Mesothelial cell of epicardium (in vitro differentiated cells): Measurements from ENCODE around the gene ECI2. TPM values are rescaled to one million over a fixed set of nuclear protein-coding genes. Genes with fewer than 3 reads are reported as not detected.

Source experiments
- DNase-seq, 2 experiments: peaks; one replicate each; pipeline ENCODE4 v3.0.0; 2021; ENCODE audit warnings: low spot score in 2 of 2; ENCODE audit not compliant: unreplicated experiment in 2 of 2
- H3K27ac Mint-ChIP-seq: 2 replicates; pipeline ENCODE4 v1.8.0; 2021; ENCODE audit warnings: mixed read lengths
- H3K27me3 Mint-ChIP-seq: 2 replicates; pipeline ENCODE4 v1.8.0; 2021; ENCODE audit warnings: low read depth, mixed read lengths
- H3K36me3 Mint-ChIP-seq: 2 replicates; pipeline ENCODE4 v1.8.0; 2021; ENCODE audit warnings: mixed read lengths
- H3K4me1 Mint-ChIP-seq: 2 replicates; pipeline ENCODE4 v1.8.0; 2021; ENCODE audit warnings: mixed read lengths
- H3K4me3 Mint-ChIP-seq: 2 replicates; pipeline ENCODE4 v1.8.0; 2021; ENCODE audit warnings: mild to moderate bottlenecking, moderate library complexity, mixed read lengths
- H3K9me3 Mint-ChIP-seq: 2 replicates; pipeline ENCODE4 v1.8.0; 2021; ENCODE audit warnings: mixed read lengths
- total RNA-seq: library from RNA; stranded (reverse); gene quantifications from 3 replicates; pipeline ENCODE4 v1.2.1, GENCODE V29; 2021
- TF ChIP-seq, protein P1 (sequence below): fragments of 200-600 bp; sonication (generic); IDR thresholded peaks from one replicate; pipeline ENCODE4 v1.5.0; 2021; ENCODE audit warnings: antibody characterized with exemption; ENCODE audit not compliant: unreplicated experiment

The ECI2 gene
- total RNA-seq, 1 donor from 2014 or later = 51.8 TPM

DNA sequence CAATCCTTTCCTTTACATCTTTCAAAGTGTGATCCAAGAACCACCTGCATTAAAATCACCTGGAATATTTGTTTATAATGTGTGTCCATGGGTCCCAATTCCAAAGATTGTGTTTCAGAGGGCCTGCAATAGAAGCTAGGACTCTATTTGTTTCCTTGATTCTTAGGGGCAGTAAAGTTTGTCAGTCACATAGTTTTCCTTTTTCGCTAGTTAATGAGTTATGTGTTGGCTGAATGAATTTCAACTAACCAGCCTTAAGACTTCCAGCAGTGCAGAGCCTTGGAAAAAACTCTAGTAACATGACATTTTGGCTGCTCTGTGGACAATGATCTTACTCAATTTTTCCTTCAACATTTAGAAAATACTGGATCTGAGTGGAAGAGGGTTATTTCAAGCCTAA is 67.7 kb downstream of the ECI2 start:
- Mint-ChIP-seq H3K27me3 (no peaks in the 10 kb centered on the region), H3K4me3 (no peak overlapping the region), H3K27ac (no peak overlapping the region), H3K9me3 (no peaks in the 10 kb centered on the region), H3K4me1 (no peaks in the 10 kb centered on the region), H3K36me3 (peaks cover 19% of the 10 kb centered on the region)
- TF ChIP-seq, protein P1, sequence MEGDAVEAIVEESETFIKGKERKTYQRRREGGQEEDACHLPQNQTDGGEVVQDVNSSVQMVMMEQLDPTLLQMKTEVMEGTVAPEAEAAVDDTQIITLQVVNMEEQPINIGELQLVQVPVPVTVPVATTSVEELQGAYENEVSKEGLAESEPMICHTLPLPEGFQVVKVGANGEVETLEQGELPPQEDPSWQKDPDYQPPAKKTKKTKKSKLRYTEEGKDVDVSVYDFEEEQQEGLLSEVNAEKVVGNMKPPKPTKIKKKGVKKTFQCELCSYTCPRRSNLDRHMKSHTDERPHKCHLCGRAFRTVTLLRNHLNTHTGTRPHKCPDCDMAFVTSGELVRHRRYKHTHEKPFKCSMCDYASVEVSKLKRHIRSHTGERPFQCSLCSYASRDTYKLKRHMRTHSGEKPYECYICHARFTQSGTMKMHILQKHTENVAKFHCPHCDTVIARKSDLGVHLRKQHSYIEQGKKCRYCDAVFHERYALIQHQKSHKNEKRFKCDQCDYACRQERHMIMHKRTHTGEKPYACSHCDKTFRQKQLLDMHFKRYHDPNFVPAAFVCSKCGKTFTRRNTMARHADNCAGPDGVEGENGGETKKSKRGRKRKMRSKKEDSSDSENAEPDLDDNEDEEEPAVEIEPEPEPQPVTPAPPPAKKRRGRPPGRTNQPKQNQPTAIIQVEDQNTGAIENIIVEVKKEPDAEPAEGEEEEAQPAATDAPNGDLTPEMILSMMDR = no peak
- DNase-seq = no peak

DNA sequence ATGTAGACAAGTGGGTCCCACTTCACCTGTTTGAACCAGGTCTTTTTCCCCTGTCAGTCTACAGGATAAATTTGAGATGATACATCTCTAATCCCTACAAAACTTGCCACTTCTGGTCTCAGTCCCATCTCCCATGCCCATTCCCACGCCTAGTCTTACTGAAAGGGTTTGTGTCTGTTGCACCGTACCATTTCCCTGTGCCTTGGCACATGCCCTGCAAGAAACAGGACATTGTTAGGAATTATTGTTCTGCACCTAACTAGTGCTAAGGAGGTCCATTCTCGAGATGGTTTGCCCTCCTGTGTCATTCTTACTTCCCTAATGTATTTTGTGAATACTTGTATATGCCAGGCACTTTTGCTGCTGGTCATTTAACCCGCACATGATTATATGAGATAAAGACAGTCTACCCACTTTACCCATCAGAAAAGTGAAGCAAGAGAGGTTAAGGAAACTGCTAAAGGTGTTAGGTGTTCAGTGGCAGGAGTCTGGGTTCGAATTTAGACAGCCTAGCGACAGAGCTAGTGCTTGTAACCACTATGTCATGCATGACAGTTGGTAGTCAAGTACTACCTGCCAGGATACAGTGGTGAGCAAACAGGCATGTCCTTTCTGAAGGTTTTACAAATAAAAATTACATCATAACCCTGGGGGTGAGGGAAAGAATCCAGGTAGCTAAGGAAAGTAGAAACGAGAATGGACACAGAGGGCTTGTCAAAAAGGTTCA is 69.2 kb downstream of the ECI2 start:
- Mint-ChIP-seq H3K27ac (no peak overlapping the region), H3K9me3 (no peaks in the 10 kb centered on the region), H3K36me3 (peaks cover 21% of the 10 kb centered on the region), H3K4me3 (no peak overlapping the region), H3K27me3 (no peaks in the 10 kb centered on the region), H3K4me1 (no peaks in the 10 kb centered on the region)
- TF ChIP-seq, protein P1 = no peak
- no peak for DNase-seq

Other genes starting within 250 kb of the ECI2 start
- gene FAM217A, start 56.4 kb downstream of the ECI2 start, total RNA-seq = not detected in 3 replicates